GM10248 (cell line): ENCODE measurements around the gene SAMD1.

Experiments
- CTCF ChIA-PET: fragments of 300-600 bp; sonication (Branson Sonifier 250); formaldehyde crosslinking; extraction: SDS; loops from one replicate; lab custom pipeline; 2021; ENCODE audit warnings: antibody characterized with exemption; lab: Yijun Ruan, JAX
- POLR2A ChIA-PET: fragments of 350-650 bp; sonication (Branson Sonifier 250); formaldehyde crosslinking; extraction: SDS; loops from one replicate; lab custom pipeline; 2020; ENCODE audit warnings: antibody characterized with exemption; lab: Yijun Ruan, JAX
- DNase-seq: peaks from one replicate; pipeline ENCODE4 v3.0.0; 2012; ENCODE audit errors: extremely low spot score
- TF ChIP-seq, protein P1 (sequence below): IDR thresholded peaks from 2 replicates; pipeline ENCODE4 v1.5.1; 2012; ENCODE audit warnings: mild to moderate bottlenecking, low read depth; ENCODE audit errors: extremely low read depth, missing control alignments, control extremely low read depth

Gene SAMD1

GRCh38 chr19:14055396-14055795 is 35.2 kb downstream of the SAMD1 start:
- ChIA-PET CTCF (interaction anchor here (1.0 to 12.8 kb wide), 4 partner anchors 11 to 172 kb away, joined by 3 to 169 read pairs (median 56); partner anchors contain the start of genes ASF1B and MISP3), POLR2A (no interaction called here)
- DNase-seq: peak; percentile 3
- TF ChIP-seq, protein P1, sequence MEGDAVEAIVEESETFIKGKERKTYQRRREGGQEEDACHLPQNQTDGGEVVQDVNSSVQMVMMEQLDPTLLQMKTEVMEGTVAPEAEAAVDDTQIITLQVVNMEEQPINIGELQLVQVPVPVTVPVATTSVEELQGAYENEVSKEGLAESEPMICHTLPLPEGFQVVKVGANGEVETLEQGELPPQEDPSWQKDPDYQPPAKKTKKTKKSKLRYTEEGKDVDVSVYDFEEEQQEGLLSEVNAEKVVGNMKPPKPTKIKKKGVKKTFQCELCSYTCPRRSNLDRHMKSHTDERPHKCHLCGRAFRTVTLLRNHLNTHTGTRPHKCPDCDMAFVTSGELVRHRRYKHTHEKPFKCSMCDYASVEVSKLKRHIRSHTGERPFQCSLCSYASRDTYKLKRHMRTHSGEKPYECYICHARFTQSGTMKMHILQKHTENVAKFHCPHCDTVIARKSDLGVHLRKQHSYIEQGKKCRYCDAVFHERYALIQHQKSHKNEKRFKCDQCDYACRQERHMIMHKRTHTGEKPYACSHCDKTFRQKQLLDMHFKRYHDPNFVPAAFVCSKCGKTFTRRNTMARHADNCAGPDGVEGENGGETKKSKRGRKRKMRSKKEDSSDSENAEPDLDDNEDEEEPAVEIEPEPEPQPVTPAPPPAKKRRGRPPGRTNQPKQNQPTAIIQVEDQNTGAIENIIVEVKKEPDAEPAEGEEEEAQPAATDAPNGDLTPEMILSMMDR: no peak

GRCh38 chr19:14054721-14055120 is 35.8 kb downstream of the SAMD1 start:
- POLR2A ChIA-PET: interaction anchor here (0.6 kb wide), 1 partner anchor 260 kb away, joined by 3 read pairs; the partner anchor contains the start of gene ZSWIM4
- CTCF ChIA-PET: interaction anchor here (1.2 to 12.8 kb wide), 3 partner anchors 11 to 130 kb away, joined by 3 to 169 read pairs (median 26); partner anchors contain the start of gene MISP3
- TF ChIP-seq, protein P1: no peak
- no peak for DNase-seq

DNA sequence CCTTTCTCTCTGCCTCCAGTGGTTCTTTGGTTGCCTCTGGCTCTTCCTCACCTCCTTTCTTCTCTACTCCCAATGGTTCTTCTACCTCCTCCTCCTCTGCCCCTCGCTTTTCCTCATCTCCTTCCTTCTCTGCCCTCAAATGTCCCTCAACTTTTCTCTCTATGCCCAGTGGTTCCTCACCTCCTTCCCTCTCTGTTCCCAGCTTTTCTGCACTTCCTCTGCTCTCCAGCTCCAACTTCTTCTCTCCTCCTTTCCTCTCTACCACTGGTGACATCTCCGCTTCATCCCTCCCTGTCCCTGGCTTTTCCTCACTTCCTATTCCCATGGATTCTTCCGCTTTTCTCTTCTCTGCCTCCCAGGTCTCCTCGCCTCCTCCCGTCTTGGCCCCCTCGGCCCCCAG is 36.5 kb downstream of the SAMD1 start:
- ChIA-PET CTCF (interaction anchor here (1.2 to 12.8 kb wide), 3 partner anchors 10 to 129 kb away, joined by 3 to 169 read pairs (median 26); partner anchors contain the start of gene MISP3), POLR2A (no interaction called here)
- DNase-seq: no peak
- TF ChIP-seq, protein P1: no peak

DNA sequence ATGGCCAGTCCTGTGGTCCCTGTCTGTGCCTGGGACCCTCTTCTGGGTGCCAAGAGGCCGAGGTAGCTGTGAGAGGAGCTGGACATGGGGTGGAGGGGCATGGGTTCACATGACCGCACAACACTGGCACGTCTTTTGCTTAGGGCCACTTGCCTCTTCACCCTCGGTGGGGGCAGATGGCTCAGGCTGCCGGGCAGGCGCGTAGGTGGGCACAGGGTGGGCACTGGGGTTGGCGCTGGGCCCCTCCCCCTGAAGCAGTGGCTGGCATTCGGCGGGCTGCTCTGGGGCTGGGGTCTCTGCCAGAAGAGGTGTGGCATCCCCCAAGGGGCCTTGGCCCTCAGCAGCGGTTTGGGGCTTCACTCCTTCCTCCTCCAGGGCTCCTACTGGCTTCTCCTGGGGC is 37.1 kb downstream of the SAMD1 start:
- CTCF ChIA-PET: interaction anchor here (1.2 to 12.8 kb wide), 6 partner anchors 9 to 173 kb away, joined by 3 to 169 read pairs (median 4); partner anchors contain the start of gene MISP3
- POLR2A ChIA-PET: no interaction called here
- no peak for DNase-seq
- TF ChIP-seq, protein P1: no peak

GRCh38 chr19:14053032-14053431 is 37.5 kb downstream of the SAMD1 start:
- no peak for DNase-seq
- ChIA-PET CTCF (interaction anchor here (1.3 to 12.8 kb wide), 5 partner anchors 9 to 172 kb away, joined by 3 to 169 read pairs (median 5); partner anchors contain the start of gene MISP3), POLR2A (interaction anchor here (0.6 kb wide), 1 partner anchor 21 kb away, joined by 4 read pairs; the partner anchor contains the start of gene IL27RA)
- TF ChIP-seq, protein P1: no peak

- TF ChIP-seq, protein P1: no peak
- DNase-seq: no peak
- ChIA-PET CTCF (interaction anchor here (1.3 to 12.8 kb wide), 5 partner anchors 8 to 172 kb away, joined by 3 to 169 read pairs (median 5); partner anchors contain the start of gene MISP3), POLR2A (interaction anchor here (0.6 kb wide), 1 partner anchor 21 kb away, joined by 4 read pairs; the partner anchor contains the start of gene IL27RA)
Observed at GRCh38 chr19:14052470-14052869, 38.1 kb downstream of the SAMD1 start.
